ENCODE measurements around the gene DNAJB5. TPM values are rescaled to one million over a fixed set of nuclear protein-coding genes. Genes with fewer than 3 reads are reported as not detected.
"Not testable (repeated sequence)": the region's sequence is repeated elsewhere in the genome, so short reads cannot be mapped to it uniquely, and the experiment has no call there.

DNAJB5 gene
- total RNA-seq, result 9.1 TPM

DNA sequence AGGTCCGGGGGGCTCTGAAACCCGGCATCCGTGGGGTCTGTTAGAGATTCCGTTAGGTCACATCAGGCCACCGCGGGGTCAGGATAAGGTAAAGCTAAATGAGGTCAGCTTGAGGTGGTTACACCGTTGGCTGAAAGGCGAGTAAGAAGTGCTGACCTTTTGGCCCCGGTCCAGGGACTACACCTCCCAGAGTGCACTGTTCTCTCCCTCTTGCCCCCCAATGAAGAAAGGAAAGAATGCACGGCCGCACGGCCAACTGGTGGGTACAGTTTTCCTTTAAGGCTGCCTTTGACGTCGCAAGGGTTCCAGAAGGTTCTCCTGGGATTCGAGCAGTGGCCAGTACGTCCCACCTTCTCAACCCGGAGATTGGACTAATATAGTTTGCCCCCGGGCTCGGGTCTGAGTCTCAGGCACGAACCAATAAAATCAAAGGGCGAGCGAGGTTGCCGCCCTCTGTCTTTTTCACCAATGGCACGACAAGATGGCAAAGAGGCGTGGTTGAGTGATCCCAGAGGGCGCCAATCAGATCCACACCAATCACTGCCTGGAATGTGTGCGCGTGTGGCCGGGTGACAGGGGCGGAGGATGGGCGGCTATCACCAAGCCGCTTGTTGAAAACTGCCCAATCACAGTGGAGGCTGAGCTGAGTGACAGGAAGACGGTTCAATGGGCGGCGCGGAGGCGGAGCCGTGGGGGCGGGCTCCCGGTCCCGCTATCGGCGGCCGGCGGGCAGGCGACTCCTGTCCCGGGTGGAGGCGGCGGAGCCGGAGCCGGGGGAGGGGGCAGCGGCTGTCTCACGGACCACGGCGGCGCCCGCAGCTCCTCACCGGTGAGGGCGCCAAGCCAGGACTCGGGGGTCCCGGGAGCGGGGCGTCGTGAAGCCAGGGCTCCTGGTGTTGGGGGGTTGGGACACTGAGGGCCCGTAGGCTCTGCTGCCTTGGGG, at the start of gene DNAJB5:
Gene DNAJB5, plus strand, starts transcription at position 743 of the 943 bp plus-strand sequence. CDS start 886 bp downstream, outside the sequence.
- peak; percentile 100 for DNase-seq

DNA sequence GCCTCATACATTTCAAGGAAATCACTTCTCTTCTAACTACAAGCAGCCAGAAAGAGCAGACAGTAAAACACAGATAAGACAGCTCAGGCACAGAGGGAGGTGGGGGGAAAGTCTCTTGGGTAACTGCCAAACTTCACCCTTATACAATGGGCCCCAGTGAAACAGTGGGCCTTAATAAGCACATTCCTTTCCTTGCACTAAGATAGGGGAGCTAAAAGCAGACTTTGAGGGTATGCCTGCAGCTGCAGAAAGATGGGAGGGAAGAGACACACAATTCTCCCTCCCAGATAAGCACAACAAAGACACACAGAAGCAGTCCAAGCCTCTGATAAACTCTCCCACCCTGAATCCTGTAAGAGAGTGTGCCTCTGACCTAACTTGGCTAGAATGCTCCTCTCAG, 49.6 kb upstream of the DNAJB5 start:
- not testable (repeated sequence) for DNase-seq

DNA sequence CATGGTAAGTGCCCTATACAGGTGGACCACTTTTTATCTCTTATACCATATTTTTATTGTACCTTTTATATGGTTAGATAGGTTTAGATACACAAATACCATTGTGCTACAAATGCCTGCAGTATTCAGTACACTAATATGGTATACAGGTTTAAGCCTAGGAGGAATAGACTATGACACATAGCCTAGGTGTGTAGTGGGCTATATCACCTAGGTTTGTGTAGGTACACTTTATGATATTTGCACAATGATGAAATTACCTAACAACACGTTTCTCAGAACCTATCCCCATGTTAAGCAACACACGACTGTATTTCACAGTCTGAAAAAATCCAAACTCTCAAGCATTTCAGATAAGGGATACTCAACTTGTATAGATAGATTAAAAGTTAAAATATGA, 41.1 kb upstream of the DNAJB5 start:
- no peak for DNase-seq

DNA sequence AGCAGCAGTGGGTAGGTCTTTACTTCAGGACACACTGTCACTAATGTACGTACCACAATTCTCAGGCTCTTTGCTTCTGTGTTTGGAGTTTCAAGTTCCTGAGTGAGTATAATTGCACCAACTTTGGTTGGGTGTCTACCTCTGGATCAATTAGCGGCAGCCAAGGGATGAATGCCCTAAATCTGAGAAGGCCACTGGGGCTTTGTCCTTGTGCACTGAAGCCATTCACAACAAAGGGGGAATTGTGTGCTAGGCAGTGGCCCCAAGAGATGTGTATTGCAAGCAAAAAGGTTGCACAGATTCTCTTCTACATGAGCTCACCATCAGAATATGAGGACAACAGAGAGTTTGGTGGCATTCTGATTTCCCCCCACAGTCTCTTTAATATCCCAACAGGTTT, 35.3 kb upstream of the DNAJB5 start:
- no peak for DNase-seq

- not testable (repeated sequence) for DNase-seq
These were observed 33.5 kb upstream of the DNAJB5 start for GRCh38 chr9:34956066-34956465.

DNA sequence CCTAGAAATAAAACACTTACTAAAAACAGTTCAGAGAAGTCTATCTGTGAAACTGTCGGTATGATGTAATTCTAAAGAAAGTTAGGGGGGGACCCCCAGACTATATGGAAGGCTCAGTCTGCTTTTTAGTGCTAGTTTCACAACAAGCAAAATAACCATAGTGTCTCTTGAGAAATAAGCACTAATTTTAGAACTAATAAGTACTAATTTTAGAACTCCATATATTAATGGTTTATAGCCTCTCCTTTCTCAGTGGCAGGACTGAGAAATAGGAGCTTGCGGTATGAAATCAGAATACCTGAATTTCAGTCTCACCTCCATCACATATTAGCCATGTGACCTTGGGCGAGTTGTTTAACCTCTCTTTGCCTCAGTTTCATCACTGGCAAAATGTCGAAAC, 32.9 kb upstream of the DNAJB5 start:
- no peak for DNase-seq

DNA sequence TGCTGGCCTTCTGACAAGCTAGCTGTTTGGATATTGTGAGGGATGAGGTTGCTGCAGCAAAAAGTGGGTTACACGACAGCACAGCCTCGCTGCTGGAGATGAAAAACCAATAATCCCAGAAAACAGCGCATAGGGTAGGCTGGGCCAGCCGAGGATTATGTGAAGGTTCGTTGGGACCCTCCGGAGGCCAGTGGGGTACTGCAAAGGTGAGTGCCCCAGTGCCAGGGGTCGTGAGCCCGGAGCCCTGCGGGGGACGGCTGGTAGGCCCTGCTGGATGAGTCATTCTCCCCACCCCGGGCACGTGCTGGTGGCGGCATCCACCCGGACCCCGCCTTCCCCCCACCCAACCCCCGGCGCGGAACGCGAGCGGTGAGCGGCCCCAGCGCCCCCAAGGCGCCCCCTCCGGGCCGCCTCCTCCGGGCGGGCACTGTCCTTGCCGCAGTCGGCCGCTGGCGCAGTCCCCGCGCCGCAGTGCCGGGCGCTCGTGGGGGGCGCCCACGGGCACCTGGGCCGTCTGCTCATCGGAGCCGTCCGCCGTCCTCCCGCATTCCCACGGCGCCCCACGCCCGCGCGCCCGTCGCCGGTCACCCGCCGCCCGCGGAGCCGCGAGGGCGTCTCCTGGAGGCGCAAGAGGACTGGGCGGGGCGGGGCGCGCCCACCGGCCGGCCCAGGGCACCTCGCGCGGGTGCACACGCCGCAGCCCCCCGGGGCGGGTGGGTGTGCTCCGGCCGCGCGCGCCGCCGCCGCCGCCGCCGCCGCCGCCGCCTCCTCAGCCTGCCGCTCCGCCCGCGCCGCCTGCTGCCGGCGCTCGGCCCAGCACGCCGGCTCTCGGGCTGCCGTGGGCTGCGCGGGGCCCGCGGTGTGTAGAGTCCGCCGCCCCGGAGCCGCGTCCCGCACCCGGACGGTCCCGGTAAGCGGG, 31.8 kb upstream of the DNAJB5 start, which contains the start of gene PHF24:
Gene PHF24, plus strand, starts transcription at position 794 of the 919 bp plus-strand sequence. CDS start 13,014 bp downstream, outside the sequence.
- no peak for DNase-seq

DNA sequence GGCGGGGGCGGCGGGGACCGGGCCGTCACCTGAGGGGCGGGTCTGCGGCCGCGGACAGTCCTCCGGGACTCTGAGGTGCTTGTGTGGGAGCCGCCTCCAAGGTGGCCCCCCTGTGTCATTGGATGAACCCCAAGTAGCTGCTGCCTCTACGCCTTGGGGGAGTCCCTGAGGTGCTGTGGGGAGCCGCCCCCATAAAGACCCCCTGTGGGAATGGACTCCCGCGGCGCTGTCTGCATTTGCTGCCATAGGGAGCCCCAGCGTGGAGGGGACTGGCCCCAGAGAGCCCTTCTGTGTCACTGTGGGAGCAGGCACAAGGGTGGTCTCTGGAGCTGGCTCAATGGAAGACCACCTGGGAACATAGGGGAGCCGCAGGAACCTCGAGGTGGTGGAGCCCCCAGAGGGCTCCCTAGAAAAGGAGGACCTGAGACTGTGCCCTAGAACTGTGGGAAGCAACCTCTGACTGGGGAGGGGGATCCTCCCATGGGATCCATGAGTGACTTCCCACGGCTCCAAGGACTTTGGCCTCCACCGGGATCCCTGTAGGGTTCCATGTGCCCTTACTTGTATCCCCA, 31.0 kb upstream of the DNAJB5 start:
- no peak for DNase-seq

DNA sequence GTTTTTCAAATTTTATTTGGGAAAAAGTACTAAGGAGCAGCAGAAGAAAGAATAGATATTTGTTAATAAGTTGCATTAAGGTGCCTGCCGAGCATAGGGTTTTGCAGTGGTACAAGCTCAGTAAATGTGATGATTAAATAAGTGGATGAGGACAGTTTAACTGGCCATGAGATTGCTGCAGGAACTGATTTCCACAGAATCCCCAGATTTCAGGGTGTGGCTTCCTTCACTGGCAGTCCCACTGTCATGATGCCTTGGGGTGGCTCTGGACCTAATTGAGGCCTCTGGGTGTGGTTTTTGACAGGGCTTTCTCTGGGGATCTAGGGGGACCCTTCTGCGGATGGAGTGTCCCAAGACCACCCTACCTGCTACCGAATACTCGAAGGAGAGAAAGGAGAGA, 30.1 kb upstream of the DNAJB5 start:
- no peak for DNase-seq

DNA sequence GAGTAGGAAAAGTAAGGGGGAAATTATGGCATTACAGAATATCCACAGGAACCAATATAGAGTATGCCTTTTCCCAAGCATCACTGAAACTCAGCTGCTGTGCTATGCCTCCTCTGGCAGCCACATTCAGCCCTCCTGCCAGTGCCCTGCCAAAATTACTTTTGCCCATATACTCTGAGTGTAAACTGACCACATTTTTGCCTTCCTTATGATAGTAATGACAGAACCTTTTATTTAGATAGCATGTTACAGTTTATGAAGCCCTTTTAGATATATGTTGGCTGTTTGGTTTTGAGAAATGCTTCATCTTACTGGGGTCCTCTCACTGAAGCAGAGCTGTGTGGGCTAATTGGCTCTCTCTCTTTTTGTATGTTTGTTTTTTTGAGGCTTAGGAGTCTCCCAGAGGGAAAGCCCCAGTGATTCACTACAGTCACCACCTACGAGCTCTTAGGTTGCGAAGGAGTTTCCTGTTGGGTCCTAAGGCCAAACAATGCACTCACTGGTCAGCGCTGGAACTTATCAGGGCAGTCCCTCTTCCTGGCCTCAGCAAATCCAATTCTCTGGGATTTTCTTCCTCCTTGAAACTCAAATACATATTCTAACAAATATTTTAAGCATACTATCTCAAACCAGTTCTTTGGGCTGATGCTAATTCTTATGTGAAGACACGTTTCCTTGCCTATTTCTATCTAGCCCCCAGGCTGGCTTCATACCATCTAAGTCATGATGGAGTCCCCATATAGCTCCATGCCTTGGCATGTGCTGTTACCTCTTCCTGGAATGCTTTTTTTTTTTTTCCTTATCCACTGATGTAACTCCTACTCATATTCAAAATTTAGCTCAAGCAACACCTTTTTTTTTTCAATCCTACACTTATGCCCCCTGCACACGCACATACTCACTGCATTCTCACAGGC, 27.7 kb upstream of the DNAJB5 start:
- DNase-seq, result no peak

GRCh38 chr9:34962546-34962945, 27.0 kb upstream of the DNAJB5 start:
- DNase-seq, result no peak

- DNase-seq, result no peak
These were observed 26.0 kb upstream of the DNAJB5 start for GRCh38 chr9:34963552-34963951.

GRCh38 chr9:34964458-34964857, 25.1 kb upstream of the DNAJB5 start:
- DNase-seq, result no peak

GRCh38 chr9:34971146-34971811, 18.3 kb upstream of the DNAJB5 start:
- no peak for DNase-seq

GRCh38 chr9:34974664-34975063, 14.9 kb upstream of the DNAJB5 start:
- no peak for DNase-seq

GRCh38 chr9:34976441-34976840, 13.1 kb upstream of the DNAJB5 start:
- DNase-seq, result no peak

GRCh38 chr9:34976992-34977391, 12.6 kb upstream of the DNAJB5 start:
- DNase-seq, result no peak

GRCh38 chr9:34980181-34980761, 9.3 kb upstream of the DNAJB5 start:
- DNase-seq, result no peak

GRCh38 chr9:34982361-34982760, 7.2 kb upstream of the DNAJB5 start:
- no peak for DNase-seq

GRCh38 chr9:34983209-34983608, 6.3 kb upstream of the DNAJB5 start:
- no peak for DNase-seq

All from skin of body (tissue), 2 donors.